Upper lobe of left lung (tissue), 6 donors: ENCODE measurements around the gene SIRT3. TPM values are rescaled to one million over a fixed set of nuclear protein-coding genes. Genes with fewer than 3 reads are reported as not detected.

ENCODE experiments used
- ATAC-seq, 2 donors: fragments of 200-7000 bp; cut with Tn5 transposase; one replicate each; pipeline ENCODE4 v1.9.1; 2022; ENCODE audit warnings: mild to moderate bottlenecking in 2 of 2, moderate library complexity in 2 of 2; ENCODE audit not compliant: low FRiP score in 2 of 2
- DNase-seq, 2 donors: peaks; one replicate each; pipeline ENCODE4 v3.0.0-alpha.2; 2019 to 2020
- H3K27ac ChIP-seq, 4 donors: fragments of 200-600 bp; sonication (generic); one replicate each; pipeline ENCODE4 v1.5.1; 2016 to 2019
- H3K27me3 ChIP-seq, 4 donors: fragments of 200-600 bp; sonication (generic); one replicate each; pipeline ENCODE4 v1.5.1; 2017 to 2019
- H3K36me3 ChIP-seq, 4 donors: fragments of 200-600 bp; sonication (generic); one replicate each; pipeline ENCODE4 v1.5.1; 2016 to 2019
- H3K4me1 ChIP-seq, 4 donors: fragments of 200-600 bp; sonication (generic); one replicate each; pipeline ENCODE4 v1.5.1; 2018 to 2019
- H3K4me3 ChIP-seq, 4 donors: fragments of 200-600 bp; sonication (generic); one replicate each; pipeline ENCODE4 v1.5.1; 2017 to 2019; ENCODE audit warnings: mild to moderate bottlenecking in 2 of 4, moderate library complexity in 1 of 4
- H3K9me3 ChIP-seq, 4 donors: fragments of 200-600 bp; sonication (generic); one replicate each; pipeline ENCODE4 v1.5.1; 2018 to 2019
- EP300 ChIP-seq, 4 donors: sonication (generic); formaldehyde crosslinking; IDR thresholded peaks; one replicate each; pipeline ENCODE4 v1.5.1; 2017; ENCODE audit warnings: antibody characterized with exemption in 4 of 4, control low read depth in 2 of 4
- POLR2A ChIP-seq, 4 donors: fragments of 450-650 bp; IDR thresholded peaks; one replicate each; pipeline ENCODE4 v1.5.1; 2016 to 2017; ENCODE audit warnings: antibody characterized with exemption in 4 of 4, mild to moderate bottlenecking in 2 of 4
- POLR2AphosphoS5 ChIP-seq, 2 donors: sonication (generic); formaldehyde crosslinking; IDR thresholded peaks; one replicate each; pipeline ENCODE4 v1.5.1; 2017; ENCODE audit warnings: antibody characterized with exemption in 2 of 2
- WGBS, 2 donors: methylation state at CpG; one replicate each; pipeline ENCODE4 v1.1.5; 2017 to 2018; 5-methylcytosine and 5-hydroxymethylcytosine counted together
- total RNA-seq, 6 donors: library from RNA; depleted of rRNA in 4 of 6; stranded (reverse); fragments of >200 nt in 4 of 6; gene quantifications; one replicate each; pipeline versions ENCODE4 v1.1.0 to v1.2.1, GENCODE V29; 2016 to 2021
- TF ChIP-seq, protein P1 (sequence below), 6 experiments: fragments of 450-650 bp in 4 of 6; fragments of 200-600 bp in 2 of 6; sonication (generic) in 2 of 6; IDR thresholded peaks; one replicate each; pipeline ENCODE4 v1.5.1; 2016 to 2019; ENCODE audit warnings: antibody characterized with exemption in 6 of 6
- donor health status: DM: no; HTN: no; CAD: no; lungs with moderate emphysema.
- donor health status: DM: no; HTN: yes; CAD: no; lungs with severe emphysema.

Gene SIRT3
- total RNA-seq, 6 donors from 2014 or later, result 11.7 to 37.6 (median 24.0) TPM

DNA sequence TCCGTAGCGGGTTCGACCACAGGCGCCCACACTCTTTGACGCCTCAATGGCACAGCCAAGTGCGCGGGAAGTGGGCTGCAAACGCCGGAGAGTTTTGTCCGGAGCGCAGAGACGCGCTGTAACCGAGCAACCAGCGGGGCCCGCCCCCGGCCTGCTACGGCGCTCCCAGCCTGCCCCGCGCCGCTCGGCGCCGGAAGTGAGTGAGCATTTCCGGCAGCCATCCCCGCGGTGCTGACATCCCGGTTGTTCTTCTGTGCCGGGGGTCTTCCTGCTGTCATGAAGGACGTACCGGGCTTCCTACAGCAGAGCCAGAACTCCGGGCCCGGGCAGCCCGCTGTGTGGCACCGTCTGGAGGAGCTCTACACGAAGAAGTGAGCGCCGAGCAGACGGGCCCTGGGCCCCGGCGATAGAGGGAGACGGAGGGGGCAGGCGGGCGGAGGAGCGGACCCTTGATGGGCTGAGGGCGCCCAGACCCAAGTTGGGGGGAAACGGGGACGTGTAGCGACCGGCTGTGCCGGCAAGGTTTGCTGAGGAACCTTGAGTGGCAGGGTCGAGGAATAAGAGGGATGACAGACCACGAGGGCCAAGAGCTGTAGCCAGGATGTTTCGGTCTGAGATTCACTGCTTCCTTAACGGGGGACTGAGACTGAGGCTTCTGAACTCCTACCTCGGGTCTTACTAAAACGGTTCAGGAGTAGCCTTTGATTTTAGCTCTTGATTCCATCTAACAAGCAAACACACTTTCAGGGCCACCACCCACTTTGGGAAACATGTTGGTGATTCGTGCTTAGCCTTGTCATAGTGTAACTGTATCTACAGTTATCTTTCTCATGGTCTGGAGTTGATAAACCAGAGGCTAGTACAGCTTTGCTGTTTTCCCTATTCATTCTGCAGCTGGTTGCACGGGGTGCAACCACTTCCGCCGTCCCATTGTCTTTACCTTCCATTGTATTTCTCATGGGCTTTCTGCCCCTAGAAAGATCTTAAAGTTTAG, 929 bp upstream of the SIRT3 start, which contains the start of gene PSMD13:
Gene PSMD13, plus strand, starts transcription at position 203 of the 994 bp plus-strand sequence. Its CDS starts 74 bp downstream, at position 277.
- DNase-seq, result peak; percentile 89 to 98
- Histone ChIP-seq H3K9me3 (no peaks in the 10 kb centered on the region), H3K27me3 (no peaks in the 10 kb centered on the region), H3K4me1 (peaks cover 21 to 31% (median 23%) of the 10 kb centered on the region in 4 donors), H3K36me3 (peaks cover 0 to 27% (median 8%) of the 10 kb centered on the region in 4 donors), H3K4me3 (peak within 1 kb of the TSS; percentile 80 to 98 (median 89)), H3K27ac (peak within 1 kb of the TSS; percentile 92 to 97 (median 96))
- TF ChIP-seq POLR2AphosphoS5 (IDR thresholded peaks at IDR 0.05), result peak; percentile 86 to 87
- TF ChIP-seq POLR2A (IDR thresholded peaks at IDR 0.05), result peak in 3 of 4 donors; percentile 66 to 78 (median 75)
- TF ChIP-seq, protein P1, sequence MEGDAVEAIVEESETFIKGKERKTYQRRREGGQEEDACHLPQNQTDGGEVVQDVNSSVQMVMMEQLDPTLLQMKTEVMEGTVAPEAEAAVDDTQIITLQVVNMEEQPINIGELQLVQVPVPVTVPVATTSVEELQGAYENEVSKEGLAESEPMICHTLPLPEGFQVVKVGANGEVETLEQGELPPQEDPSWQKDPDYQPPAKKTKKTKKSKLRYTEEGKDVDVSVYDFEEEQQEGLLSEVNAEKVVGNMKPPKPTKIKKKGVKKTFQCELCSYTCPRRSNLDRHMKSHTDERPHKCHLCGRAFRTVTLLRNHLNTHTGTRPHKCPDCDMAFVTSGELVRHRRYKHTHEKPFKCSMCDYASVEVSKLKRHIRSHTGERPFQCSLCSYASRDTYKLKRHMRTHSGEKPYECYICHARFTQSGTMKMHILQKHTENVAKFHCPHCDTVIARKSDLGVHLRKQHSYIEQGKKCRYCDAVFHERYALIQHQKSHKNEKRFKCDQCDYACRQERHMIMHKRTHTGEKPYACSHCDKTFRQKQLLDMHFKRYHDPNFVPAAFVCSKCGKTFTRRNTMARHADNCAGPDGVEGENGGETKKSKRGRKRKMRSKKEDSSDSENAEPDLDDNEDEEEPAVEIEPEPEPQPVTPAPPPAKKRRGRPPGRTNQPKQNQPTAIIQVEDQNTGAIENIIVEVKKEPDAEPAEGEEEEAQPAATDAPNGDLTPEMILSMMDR (IDR thresholded peaks at IDR 0.05), result peak in 2 of 6 experiments; percentile 22 to 29
- no peak for TF ChIP-seq EP300 (IDR thresholded peaks at IDR 0.05)
- 2 to 3% methylated on average over 28 to 51 of the region's 62 CpGs for WGBS, 2 donors
- peak; percentile 97 to 98 for ATAC-seq

DNA sequence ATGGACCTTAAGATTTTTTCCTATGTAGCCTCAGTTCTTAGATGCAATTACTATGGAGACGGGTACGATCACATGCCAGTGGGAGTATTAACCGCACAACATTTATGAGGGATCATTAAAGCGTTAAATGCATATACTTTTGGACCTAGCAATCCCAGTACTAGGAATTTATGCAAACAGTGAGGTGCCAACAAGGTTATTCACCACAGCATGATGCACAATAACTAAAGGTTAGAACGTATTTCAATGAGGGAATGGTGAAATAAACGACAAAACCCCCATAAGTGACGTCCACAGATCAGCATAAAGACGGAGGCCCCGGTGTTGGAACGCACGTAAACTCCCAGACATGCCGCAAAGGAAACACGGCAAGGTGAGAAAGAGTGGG, 539 bp downstream of the SIRT3 start:
- peak overlapping the region; percentile 80 to 98 (median 89) for H3K4me3 ChIP-seq
- H3K27me3 ChIP-seq, result no peaks in the 10 kb centered on the region
- WGBS, 2 donors, result 3 to 4% methylated on average over 13 of the region's 13 CpGs
- DNase-seq, result no peak
- peaks cover 21 to 31% (median 23%) of the 10 kb centered on the region in 4 donors for H3K4me1 ChIP-seq
- ATAC-seq, result no peak
- TF ChIP-seq EP300 (IDR thresholded peaks at IDR 0.05) (no peak), POLR2A (IDR thresholded peaks at IDR 0.05) (no peak)
- TF ChIP-seq, protein P1 (IDR thresholded peaks at IDR 0.05), result no peak
- peaks cover 0 to 12% (median 2%) of the 10 kb centered on the region in 4 donors for H3K36me3 ChIP-seq
- peak overlapping the region; percentile 92 to 97 (median 96) for H3K27ac ChIP-seq
- no peaks in the 10 kb centered on the region for H3K9me3 ChIP-seq

DNA sequence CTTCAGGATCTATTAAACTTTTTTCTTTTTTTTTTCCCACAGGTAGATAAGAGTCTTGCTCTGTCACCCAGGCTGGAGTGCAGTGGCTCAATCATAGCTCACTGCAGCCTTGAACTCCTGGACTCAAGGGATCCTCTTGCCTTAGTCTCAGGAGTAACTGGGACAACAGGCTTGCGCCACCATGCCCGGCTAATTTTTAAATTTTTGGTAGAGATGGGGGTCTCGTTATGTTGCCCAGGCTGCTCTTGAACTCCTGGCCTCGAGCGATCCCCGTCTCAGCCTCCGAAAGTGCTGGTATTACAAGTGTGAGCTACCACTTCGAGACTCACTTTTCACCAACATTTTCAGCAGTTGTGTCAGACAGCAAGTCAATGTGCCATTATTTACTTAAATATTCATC, 962 bp downstream of the SIRT3 start:
- Histone ChIP-seq H3K27ac (peak overlapping the region in 2 of 4 donors; percentile 92 to 97), H3K4me3 (peak overlapping the region; percentile 80 to 98 (median 89)), H3K36me3 (peaks cover 0 to 8% (median 2%) of the 10 kb centered on the region in 4 donors), H3K27me3 (no peaks in the 10 kb centered on the region), H3K9me3 (no peaks in the 10 kb centered on the region), H3K4me1 (peaks cover 21 to 31% (median 23%) of the 10 kb centered on the region in 4 donors)
- 64 to 76% methylated on average over 8 of the region's 8 CpGs for WGBS, 2 donors
- TF ChIP-seq POLR2AphosphoS5 (IDR thresholded peaks at IDR 0.05) (no peak), POLR2A (IDR thresholded peaks at IDR 0.05) (no peak), EP300 (IDR thresholded peaks at IDR 0.05) (no peak)
- TF ChIP-seq, protein P1 (IDR thresholded peaks at IDR 0.05), result no peak
- no peak for DNase-seq
- ATAC-seq, result no peak

DNA sequence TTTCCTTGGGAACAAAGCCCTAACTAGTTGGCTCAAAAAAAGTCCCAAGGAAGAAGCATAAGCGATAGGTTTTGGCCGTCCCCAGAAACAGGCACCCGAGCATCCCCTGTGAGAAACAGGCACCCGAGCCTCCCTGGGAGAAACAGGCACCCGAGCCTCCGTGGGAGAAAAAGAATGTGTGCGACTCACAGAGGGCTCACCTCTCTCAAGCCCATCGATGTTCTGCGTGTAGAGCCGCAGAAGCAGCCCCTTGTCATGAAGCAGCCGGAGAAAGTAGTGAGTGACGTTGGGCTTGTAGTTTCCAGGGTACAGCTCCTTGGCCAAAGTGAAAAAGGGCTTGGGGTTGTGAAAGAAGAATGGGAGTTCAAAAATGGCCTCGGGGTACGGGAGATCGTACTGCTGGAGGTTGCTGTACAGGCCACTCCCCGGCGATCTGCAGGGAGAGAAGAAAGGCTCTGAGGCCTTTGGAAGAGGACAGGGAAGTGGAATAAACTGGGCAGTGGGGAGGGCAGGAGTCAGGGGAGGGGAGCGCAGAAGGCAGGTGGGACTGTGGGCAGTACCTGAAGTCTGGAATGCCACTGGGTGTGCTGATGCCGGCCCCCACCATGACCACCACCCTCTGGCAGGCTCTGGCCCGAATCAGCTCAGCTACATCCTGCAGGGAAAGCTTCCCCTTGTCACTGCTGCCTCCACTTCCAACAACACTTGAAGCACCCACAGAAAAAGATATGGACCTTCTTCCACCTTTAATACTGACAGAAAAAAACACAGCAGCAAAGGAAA, 3.2 kb downstream of the SIRT3 start:
- TF ChIP-seq POLR2A (IDR thresholded peaks at IDR 0.05), result no peak
- no peak for TF ChIP-seq EP300 (IDR thresholded peaks at IDR 0.05)
- no peak for TF ChIP-seq POLR2AphosphoS5 (IDR thresholded peaks at IDR 0.05)
- TF ChIP-seq, protein P1 (IDR thresholded peaks at IDR 0.05), result no peak
- Histone ChIP-seq H3K4me3 (no peak overlapping the region), H3K36me3 (peaks cover 0 to 3% (median 0%) of the 10 kb centered on the region in 4 donors), H3K9me3 (no peaks in the 10 kb centered on the region), H3K4me1 (peaks cover 14 to 19% (median 17%) of the 10 kb centered on the region in 4 donors), H3K27me3 (no peaks in the 10 kb centered on the region), H3K27ac (no peak overlapping the region)
- ATAC-seq, result no peak
- no peak for DNase-seq
- 91 to 93% methylated on average over 20 of the region's 20 CpGs for WGBS, 2 donors
